ENCODE results near the gene ELL. TPM values are rescaled to one million over a fixed set of nuclear protein-coding genes. Genes with fewer than 3 reads are reported as not detected.
A peak's percentile ranks its signal among the peaks of the same experiment; 100 is the strongest.

Gene ELL
- total and polyA plus RNA-seq, 3 donors from 2014 or later, result 48.0 to 76.1 (median 75.8) TPM

- no peaks in the 10 kb centered on the region for H3K9me3 ChIP-seq
- peaks cover 24% of the 10 kb centered on the region for H3K4me1 ChIP-seq
- no peaks in the 10 kb centered on the region for H3K36me3 ChIP-seq (ENCODE audit: low read depth, missing control alignments)
- intact Hi-C loops (cut with DNase I; ENCODE audit: low total_unique reads), result no loop called here
- WGBS, 2 donors, result 58 to 70% methylated on average over 8 of the region's 8 CpGs
- TF ChIP-seq CTCF (IDR thresholded peaks at IDR 0.05), result no peak
- no peak for TF ChIP-seq POLR2A (IDR thresholded peaks at IDR 0.05)
- H3K27me3 ChIP-seq, result no peaks in the 10 kb centered on the region
- H3K4me3 ChIP-seq, result no peak overlapping the region
- H3K27ac ChIP-seq, result peak overlapping the region in 1 of 2 donors; percentile 68
- peak; percentile 72 for DNase-seq
Observed at GRCh38 chr19:18473003-18473705, 48.7 kb downstream of the ELL start.

GRCh38 chr19:18470787-18471186 is 51.1 kb downstream of the ELL start:
- intact Hi-C loops (cut with DNase I; ENCODE audit: low total_unique reads), result no loop called here
- WGBS, 2 donors, result 49 to 78% methylated on average over 2 of the region's 2 CpGs
- H3K27me3 ChIP-seq, result no peaks in the 10 kb centered on the region
- H3K4me1 ChIP-seq, result peaks cover 26% of the 10 kb centered on the region
- no peaks in the 10 kb centered on the region for H3K36me3 ChIP-seq (ENCODE audit: low read depth, missing control alignments)
- H3K4me3 ChIP-seq, result no peak overlapping the region
- H3K9me3 ChIP-seq, result no peaks in the 10 kb centered on the region
- TF ChIP-seq POLR2A (IDR thresholded peaks at IDR 0.05), result no peak
- TF ChIP-seq CTCF (IDR thresholded peaks at IDR 0.05), result no peak
- no peak overlapping the region for H3K27ac ChIP-seq
- DNase-seq, result no peak

GRCh38 chr19:18469069-18469846 is 52.6 kb downstream of the ELL start:
- intact Hi-C loops (cut with DNase I; ENCODE audit: low total_unique reads), result no loop called here
- TF ChIP-seq POLR2A (IDR thresholded peaks at IDR 0.05) (no peak), CTCF (IDR thresholded peaks at IDR 0.05) (peak; percentile 68 to 79 (median 74))
- no peak overlapping the region for H3K27ac ChIP-seq
- peak; percentile 73 for DNase-seq
- 83 to 88% methylated on average over 16 to 28 of the region's 28 CpGs for WGBS, 2 donors
- H3K9me3 ChIP-seq, result no peaks in the 10 kb centered on the region
- H3K4me1 ChIP-seq, result peaks cover 41% of the 10 kb centered on the region
- H3K4me3 ChIP-seq, result no peak overlapping the region
- no peaks in the 10 kb centered on the region for H3K36me3 ChIP-seq (ENCODE audit: low read depth, missing control alignments)
- H3K27me3 ChIP-seq, result no peaks in the 10 kb centered on the region

- intact Hi-C loops (cut with DNase I; ENCODE audit: low total_unique reads), result no loop called here
- Histone ChIP-seq H3K27me3 (no peaks in the 10 kb centered on the region), H3K4me3 (no peak overlapping the region), H3K27ac (no peak overlapping the region), H3K4me1 (peaks cover 38% of the 10 kb centered on the region), H3K9me3 (no peaks in the 10 kb centered on the region), H3K36me3 (ENCODE audit: low read depth, missing control alignments) (no peaks in the 10 kb centered on the region)
- TF ChIP-seq CTCF (IDR thresholded peaks at IDR 0.05) (no peak), POLR2A (IDR thresholded peaks at IDR 0.05) (no peak)
- 87% methylated on average over 3 of the region's 3 CpGs; no CpG with 5 or more reads in 1 of the 2 donors for WGBS, 2 donors
- no peak for DNase-seq
Observed at GRCh38 chr19:18468517-18468916, 53.4 kb downstream of the ELL start.

Measured in testis (tissue), 3 donors.